Esophagus (tissue), 2 donors: ENCODE measurements around the gene CST7. TPM values are rescaled to one million over a fixed set of nuclear protein-coding genes. Genes with fewer than 3 reads are reported as not detected.
A peak's percentile ranks its signal among the peaks of the same experiment; 100 is the strongest.

Experiments used
- H3K27ac ChIP-seq, 2 donors: one replicate each; pipeline ENCODE4 v1.5.1; 2013; ENCODE audit warnings: low read depth in 2 of 2, mild to moderate bottlenecking in 2 of 2, inconsistent platforms in 1 of 2, low read length in 1 of 2, moderate library complexity in 1 of 2
- H3K27me3 ChIP-seq, 2 donors: one replicate each; pipeline ENCODE4 v1.6.1; 2013; ENCODE audit warnings: low read length in 2 of 2, control low read depth in 1 of 2, mild to moderate bottlenecking in 1 of 2; ENCODE audit not compliant: insufficient read depth in 2 of 2, control insufficient read depth in 1 of 2
- H3K36me3 ChIP-seq, 2 donors: one replicate each; pipeline ENCODE4 v1.6.1; 2013; ENCODE audit warnings: low read length in 1 of 2; ENCODE audit not compliant: control insufficient read depth in 2 of 2, insufficient read depth in 2 of 2
- H3K4me1 ChIP-seq, 2 donors: one replicate each; pipeline ENCODE4 v1.6.1; 2013; ENCODE audit warnings: low read length in 1 of 2; ENCODE audit not compliant: control insufficient read depth in 2 of 2, insufficient read depth in 2 of 2
- H3K4me3 ChIP-seq, 2 donors: one replicate each; pipeline ENCODE4 v1.5.1; 2013; ENCODE audit warnings: low read length in 2 of 2, mild to moderate bottlenecking in 2 of 2, low read depth in 1 of 2, moderate library complexity in 1 of 2
- H3K9me3 ChIP-seq, 2 donors: one replicate each; pipeline ENCODE4 v1.6.1; 2013; ENCODE audit warnings: mild to moderate bottlenecking in 2 of 2, low read depth in 1 of 2, low read length in 1 of 2, moderate library complexity in 1 of 2; ENCODE audit not compliant: control insufficient read depth in 2 of 2, insufficient read depth in 1 of 2
- WGBS, 2 donors: extraction: QIAGEN DNeasy Blood & Tissue Kit; methylation state at CpG; one replicate each; pipeline ENCODE4 v1.1.7; 2013; 5-methylcytosine and 5-hydroxymethylcytosine counted together
- polyA plus RNA-seq, 2 donors: library from polyadenylated mRNA; stranded (reverse); fragments of 200-250 nt; gene quantifications; one replicate each; pipeline ENCODE4 v1.2.3, GENCODE V29; 2013
- donor health status: healthy with polysubstance abuse.
- donor health status: Bipolar disorder and iron deficiency.

Gene CST7
- polyA plus RNA-seq, 2 donors = 1.4 to 2.9 TPM

DNA sequence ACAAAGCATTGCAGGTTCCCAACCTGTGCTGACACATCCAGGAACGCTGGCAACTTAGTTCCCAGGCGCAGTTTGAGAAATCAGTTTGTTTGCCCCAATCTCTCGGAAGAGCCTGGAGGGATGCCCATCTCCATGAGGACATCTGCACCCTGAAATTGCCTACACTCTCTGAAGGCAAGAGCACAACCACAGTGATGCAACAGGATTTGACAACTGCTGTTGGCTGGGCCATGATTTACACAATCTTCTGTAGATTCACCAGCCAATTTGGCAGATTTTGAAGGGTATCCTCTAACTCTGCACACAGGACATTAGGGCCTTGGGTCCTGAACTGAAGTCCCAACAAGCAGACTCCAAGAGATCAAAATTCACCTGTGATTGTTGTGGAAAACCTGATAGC is 40.1 kb downstream of the CST7 start:
- Histone ChIP-seq H3K27me3 (no peaks in the 10 kb centered on the region), H3K36me3 (no peaks in the 10 kb centered on the region), H3K9me3 (no peaks in the 10 kb centered on the region), H3K4me3 (no peak overlapping the region), H3K4me1 (peaks cover 2 to 3% of the 10 kb centered on the region in 2 donors), H3K27ac (no peak overlapping the region)
- WGBS, 2 donors = 85 to 86% methylated on average over 3 of the region's 3 CpGs

DNA sequence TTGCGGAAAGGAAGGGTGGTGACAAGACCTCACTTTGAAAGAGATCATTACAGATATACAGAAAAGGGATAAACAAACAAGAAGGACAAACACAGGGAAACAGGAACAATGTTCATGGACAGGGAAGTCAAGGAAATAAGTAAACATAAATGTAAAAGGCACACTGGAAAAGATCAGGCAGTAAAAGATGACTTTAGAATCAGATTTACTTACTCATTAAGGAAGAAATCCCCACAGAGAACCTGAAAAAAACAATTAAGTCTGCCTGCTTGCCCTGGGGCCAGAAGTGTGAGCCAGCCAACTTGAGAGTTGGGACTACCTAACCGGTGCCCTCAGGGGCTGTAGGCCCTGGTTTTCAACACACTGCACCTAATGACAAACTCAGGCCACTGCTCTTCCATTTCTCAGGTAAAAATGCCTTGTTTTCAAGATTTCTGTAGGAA is 41.8 kb downstream of the CST7 start:
- Histone ChIP-seq H3K4me3 (no peak overlapping the region), H3K27me3 (no peaks in the 10 kb centered on the region), H3K4me1 (peaks cover 3 to 7% of the 10 kb centered on the region in 2 donors), H3K36me3 (no peaks in the 10 kb centered on the region), H3K27ac (no peak overlapping the region), H3K9me3 (no peaks in the 10 kb centered on the region)
- WGBS, 2 donors = 80 to 85% methylated on average over 2 of the region's 2 CpGs

DNA sequence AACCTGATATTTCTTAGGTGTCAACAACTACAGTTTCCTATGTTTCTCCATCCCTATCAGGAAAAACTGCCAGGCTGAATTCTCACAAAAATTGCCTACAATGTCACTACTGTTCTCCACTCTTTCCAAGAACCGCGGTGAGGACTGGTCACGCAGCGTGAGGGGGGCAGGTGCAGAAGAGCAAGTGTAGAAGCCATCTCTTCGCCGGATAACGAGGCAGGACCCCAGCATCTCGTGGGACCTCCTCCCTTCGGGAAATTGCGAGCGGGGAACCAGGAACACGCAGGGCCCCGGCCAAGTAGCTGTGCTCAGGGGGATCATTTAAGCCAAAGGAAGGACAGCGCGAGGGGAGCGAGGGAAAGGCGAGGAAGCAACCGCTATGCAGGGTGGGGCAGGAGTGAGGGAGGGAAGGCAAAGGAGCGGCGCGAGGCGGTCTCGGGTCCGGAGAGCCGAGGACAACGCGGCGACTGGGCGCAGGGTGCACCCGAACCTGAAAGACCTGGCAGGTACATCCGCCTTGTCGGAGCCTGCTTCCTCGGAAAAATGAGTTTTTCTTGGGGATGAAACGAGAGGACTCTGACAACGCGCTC is 42.9 kb downstream of the CST7 start:
- WGBS, 2 donors = 0% methylated on average over 36 of the region's 36 CpGs

DNA sequence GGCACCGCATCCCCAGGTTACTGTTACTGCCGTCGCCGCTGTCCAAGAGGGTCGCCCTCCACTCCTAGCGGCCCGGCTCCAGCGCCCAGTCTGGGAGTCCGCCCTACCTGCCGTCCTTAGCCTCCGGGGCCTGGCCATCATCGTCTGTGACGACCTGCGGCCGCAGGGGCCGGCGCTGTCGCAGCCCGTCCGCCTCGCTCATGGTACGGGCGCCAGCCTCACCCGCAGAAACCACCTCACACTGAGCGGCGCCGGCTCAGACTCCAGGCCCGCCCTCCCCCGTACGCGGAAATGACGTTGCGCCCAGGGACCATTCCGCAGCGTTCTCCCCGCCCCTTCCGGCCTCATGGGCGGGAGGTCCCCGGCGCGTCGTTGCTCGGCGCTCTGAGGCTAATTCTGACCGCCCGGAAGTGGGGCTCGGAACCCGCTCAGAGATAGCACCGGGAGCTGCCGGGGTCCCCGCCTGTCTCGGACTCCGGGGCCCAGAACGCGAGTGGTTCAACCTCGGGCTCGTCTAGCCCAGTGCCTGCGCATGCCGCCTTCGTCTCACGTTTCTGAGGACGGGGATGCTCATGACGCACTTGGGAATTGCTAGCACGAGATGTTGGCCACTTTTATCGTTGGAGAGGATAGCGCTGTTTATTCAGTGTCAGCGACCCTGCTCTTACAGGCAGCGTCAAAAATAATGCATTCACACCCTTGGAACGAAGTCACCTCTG is 43.6 kb downstream of the CST7 start, which contains the start of gene APMAP:
Gene APMAP (minus strand): TSS at position 265 of the 719 bp plus-strand sequence. CDS start 63 bp downstream, at position 202.
- Histone ChIP-seq H3K36me3 (no peaks in the 10 kb centered on the region), H3K4me3 (peak within 1 kb of the TSS; percentile 72 to 73), H3K9me3 (no peaks in the 10 kb centered on the region), H3K4me1 (peaks cover 3 to 4% of the 10 kb centered on the region in 2 donors), H3K27me3 (no peaks in the 10 kb centered on the region), H3K27ac (peak within 1 kb of the TSS; percentile 87 to 97)
- WGBS, 2 donors = 0% methylated on average over 68 to 69 of the region's 69 CpGs

More for the DNA sequence above, 42.9 kb downstream of the CST7 start:
- Histone ChIP-seq H3K4me3 (peak overlapping the region; percentile 72 to 73), H3K27me3 (no peaks in the 10 kb centered on the region), H3K9me3 (no peaks in the 10 kb centered on the region), H3K4me1 (peaks cover 3 to 4% of the 10 kb centered on the region in 2 donors), H3K36me3 (no peaks in the 10 kb centered on the region), H3K27ac (peak overlapping the region; percentile 87 to 97)

DNA sequence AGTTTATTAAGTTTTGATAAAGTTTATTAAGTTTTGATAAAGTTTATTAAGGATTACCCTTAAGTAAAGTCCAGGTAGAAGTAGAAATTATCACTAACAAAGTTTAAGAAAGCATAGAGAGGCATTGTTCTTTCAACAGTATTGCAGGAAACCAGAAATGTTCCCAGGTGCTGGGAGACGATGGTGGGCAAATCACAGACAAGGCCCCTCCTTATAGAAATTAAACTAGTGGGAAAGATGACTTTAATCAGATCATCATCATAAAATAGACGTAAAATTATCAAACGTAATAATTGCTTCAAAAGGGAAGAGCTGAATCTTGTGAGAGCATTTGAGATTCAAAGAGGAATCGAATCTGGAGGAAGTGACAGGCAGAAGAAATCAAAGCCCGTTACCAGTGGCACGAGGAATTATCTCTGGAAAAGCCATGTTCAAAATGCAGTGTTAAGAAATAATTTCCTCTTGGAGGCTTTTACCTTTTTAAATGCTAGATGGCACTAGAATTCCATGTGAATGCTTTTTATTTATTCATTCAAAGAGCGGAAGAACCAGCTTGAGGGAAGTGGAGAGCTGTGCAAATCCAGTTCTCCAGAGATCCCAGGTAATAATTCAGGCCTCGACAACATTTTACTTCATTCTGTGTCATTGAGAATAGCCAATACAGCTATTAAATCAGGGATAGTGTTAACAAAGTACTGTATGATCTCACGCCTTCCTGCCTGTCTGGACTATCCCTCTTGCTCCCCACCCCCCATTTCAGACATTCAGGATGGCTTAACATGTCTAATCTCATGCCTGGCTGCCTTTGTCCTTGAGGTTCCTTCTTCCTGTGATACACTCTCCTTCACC is 44.5 kb downstream of the CST7 start:
- Histone ChIP-seq H3K36me3 (no peaks in the 10 kb centered on the region), H3K4me3 (no peak overlapping the region), H3K9me3 (no peaks in the 10 kb centered on the region), H3K27me3 (no peaks in the 10 kb centered on the region), H3K4me1 (peaks cover 3 to 4% of the 10 kb centered on the region in 2 donors), H3K27ac (no peak overlapping the region)
- 27% methylated on average over 9 of the region's 9 CpGs for WGBS, 2 donors

DNA sequence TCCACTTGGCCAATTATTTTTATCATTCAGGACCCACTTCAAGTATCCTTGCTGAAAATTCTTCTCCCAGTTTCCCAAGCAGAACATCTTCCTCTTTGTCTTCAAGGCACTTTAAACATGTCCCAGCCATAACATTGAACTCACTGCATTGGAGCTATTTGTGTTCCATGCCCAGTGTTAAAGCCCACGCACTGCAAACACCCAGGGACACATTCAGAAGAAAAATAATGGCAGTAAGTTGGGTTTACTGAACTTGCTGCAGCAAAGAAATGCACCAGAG is 45.1 kb downstream of the CST7 start:
- 76 to 84% methylated on average over 1 of the region's 1 CpG for WGBS, 2 donors

DNA sequence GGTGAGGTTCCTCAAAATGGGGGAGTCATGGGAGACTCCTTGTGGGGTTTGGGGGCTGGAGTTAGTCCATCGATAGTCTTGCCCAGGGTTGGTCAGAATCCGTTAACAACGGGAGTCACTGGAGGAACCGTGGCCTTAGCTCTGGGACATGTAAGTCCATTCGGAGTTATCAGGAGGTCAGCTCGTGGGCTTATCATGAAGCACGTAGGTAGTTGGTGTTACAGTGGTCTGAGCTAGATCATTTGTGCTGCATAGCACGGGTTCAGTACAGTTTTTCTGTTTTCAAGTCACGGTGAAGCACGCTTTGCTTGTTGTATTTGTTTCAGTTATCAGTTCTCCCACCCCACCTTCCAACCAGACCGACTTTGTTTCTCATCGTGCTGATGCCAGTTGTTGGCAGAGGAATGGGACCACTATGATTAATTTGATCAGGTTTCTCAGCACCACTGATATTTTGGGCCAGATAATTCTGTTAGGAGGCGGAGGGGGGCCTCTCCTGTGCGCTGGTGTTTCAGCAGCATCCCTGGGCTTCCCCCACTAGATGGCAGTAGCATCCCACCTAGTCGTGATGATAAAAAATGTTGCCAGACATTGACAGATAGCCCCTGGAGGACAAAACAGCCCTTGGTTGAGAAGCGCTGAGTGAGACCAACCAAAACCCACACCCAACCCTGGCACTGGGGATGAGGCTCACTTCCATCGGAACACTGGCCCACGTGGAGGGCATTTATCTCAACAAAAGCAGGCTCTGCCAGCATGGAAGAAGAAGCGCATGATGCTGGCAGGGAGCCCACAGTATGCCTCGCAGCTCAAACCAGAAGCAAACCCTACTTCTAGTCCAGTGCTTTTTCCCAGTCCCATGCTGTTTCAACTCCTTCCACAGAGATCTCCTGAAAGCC is 45.6 kb downstream of the CST7 start:
- H3K36me3 ChIP-seq = no peaks in the 10 kb centered on the region
- 34 to 38% methylated on average over 20 of the region's 20 CpGs for WGBS, 2 donors
- no peak overlapping the region for H3K27ac ChIP-seq
- H3K4me1 ChIP-seq = peaks cover 3 to 4% of the 10 kb centered on the region in 2 donors
- no peaks in the 10 kb centered on the region for H3K27me3 ChIP-seq
- no peaks in the 10 kb centered on the region for H3K9me3 ChIP-seq
- no peak overlapping the region for H3K4me3 ChIP-seq

More for the DNA sequence above, 45.1 kb downstream of the CST7 start:
- H3K4me1 ChIP-seq = peaks cover 3 to 4% of the 10 kb centered on the region in 2 donors
- H3K27ac ChIP-seq = no peak overlapping the region
- no peaks in the 10 kb centered on the region for H3K27me3 ChIP-seq
- H3K4me3 ChIP-seq = no peak overlapping the region
- H3K36me3 ChIP-seq = no peaks in the 10 kb centered on the region
- no peaks in the 10 kb centered on the region for H3K9me3 ChIP-seq

DNA sequence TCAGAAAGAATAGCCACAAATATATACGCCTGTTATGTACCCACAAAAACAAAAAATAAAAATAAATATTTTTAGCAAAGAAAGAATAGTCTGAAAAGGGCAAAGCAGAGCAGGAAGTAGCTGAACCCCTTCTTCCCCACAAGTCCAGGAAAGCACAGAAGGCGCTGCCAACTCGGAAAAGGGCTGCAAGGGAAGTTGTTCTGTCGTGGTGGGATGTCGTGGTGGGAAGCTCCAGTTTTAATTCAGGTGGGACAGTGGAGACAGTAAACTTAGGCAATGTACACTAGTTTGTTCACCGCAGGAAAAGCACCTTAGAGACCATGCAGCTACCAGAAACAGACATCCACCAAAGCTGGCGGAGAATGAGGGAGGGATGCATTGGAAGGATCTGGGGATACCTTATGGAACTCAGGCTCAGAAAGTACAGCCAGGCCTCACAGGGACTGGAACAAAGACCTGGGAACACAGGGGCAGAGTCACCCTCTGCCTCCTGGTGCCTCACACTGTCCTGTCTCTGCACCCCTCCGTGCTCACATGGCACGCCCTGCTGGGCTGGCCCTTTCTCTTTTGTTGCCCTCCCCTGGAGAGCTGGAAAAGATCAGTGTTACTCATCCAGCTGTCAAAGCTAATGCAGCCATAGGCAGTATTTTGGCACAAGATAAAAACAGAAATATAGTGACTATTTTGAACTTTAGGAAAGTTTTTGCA is 46.8 kb downstream of the CST7 start:
- H3K27me3 ChIP-seq = no peaks in the 10 kb centered on the region
- no peak overlapping the region for H3K27ac ChIP-seq
- WGBS, 2 donors = 69 to 70% methylated on average over 9 of the region's 9 CpGs
- peaks cover 4 to 6% of the 10 kb centered on the region in 2 donors for H3K4me1 ChIP-seq
- no peaks in the 10 kb centered on the region for H3K9me3 ChIP-seq
- no peaks in the 10 kb centered on the region for H3K36me3 ChIP-seq
- no peak overlapping the region for H3K4me3 ChIP-seq
